GM19035 (cell line): ENCODE data around the gene RPL11.
"Not testable (repeated sequence)": the region's sequence is repeated elsewhere in the genome, so short reads cannot be mapped to it uniquely, and the experiment has no call there.

Experiments
- ATAC-seq: cut with Tn5 transposase; IDR thresholded peaks from one replicate; pipeline ENCODE4 v1.9.1; 2021; ENCODE audit not compliant: unreplicated experiment

Gene RPL11

GRCh38 chr1:23691499-23692307, at the start of gene RPL11:
RPL11 (plus strand) TSS chr1:23691806; CDS start chr1:23691824, 18 bp downstream.
- ATAC-seq, result peak; percentile 94

GRCh38 chr1:23643736-23644554, 47.7 kb upstream of the RPL11 start:
- ATAC-seq, result no peak

- no peak for ATAC-seq
These were observed 47.1 kb upstream of the RPL11 start for GRCh38 chr1:23644555-23644866.

DNA sequence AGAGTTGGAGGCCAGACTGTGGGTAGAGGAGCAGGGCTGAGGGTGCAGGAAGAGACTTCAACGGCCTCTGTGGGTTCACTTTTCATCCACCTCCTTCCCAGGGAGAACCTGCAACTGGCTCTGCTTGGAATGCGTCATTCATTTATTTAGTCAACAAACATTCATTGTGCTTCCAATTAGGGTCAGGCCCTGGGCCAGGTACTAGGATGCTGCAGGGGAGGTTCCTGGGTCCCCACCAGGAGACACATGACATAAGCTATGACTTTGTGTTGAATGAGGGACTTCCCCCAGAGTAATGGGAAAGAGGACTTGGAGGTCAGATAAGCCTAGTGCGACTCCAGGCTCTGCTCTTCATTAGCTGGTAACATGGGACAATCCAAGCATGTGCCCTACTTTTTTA, 46.3 kb upstream of the RPL11 start:
- ATAC-seq, result no peak

- ATAC-seq, result no peak
These were observed 45.5 kb upstream of the RPL11 start for GRCh38 chr1:23646091-23646490.

GRCh38 chr1:23646541-23646940, 45.1 kb upstream of the RPL11 start:
- ATAC-seq, result no peak

DNA sequence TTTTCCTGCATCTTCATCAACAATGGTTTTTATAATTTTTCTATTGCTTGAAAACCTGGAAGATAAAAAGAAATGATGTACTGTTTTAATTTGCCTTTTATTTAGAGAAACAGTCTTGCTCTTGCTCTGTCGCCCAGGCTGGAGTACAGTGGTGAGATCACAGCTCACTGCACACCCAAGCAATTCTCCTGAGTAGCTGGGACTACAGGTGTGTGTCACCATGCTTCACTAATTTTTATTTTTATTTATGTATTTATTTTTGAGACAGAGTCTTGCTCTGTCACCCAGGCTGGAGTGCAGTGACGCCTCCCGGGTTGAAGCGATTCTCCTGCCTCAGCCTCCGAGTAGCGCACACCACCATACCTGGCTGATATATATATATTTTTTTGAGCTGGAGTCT, 43.0 kb upstream of the RPL11 start:
- no peak for ATAC-seq

GRCh38 chr1:23649157-23649556, 42.4 kb upstream of the RPL11 start:
- not testable (repeated sequence) for ATAC-seq

GRCh38 chr1:23650344-23650990, 41.1 kb upstream of the RPL11 start:
- no peak for ATAC-seq

GRCh38 chr1:23651069-23651808, 40.4 kb upstream of the RPL11 start:
- no peak for ATAC-seq

DNA sequence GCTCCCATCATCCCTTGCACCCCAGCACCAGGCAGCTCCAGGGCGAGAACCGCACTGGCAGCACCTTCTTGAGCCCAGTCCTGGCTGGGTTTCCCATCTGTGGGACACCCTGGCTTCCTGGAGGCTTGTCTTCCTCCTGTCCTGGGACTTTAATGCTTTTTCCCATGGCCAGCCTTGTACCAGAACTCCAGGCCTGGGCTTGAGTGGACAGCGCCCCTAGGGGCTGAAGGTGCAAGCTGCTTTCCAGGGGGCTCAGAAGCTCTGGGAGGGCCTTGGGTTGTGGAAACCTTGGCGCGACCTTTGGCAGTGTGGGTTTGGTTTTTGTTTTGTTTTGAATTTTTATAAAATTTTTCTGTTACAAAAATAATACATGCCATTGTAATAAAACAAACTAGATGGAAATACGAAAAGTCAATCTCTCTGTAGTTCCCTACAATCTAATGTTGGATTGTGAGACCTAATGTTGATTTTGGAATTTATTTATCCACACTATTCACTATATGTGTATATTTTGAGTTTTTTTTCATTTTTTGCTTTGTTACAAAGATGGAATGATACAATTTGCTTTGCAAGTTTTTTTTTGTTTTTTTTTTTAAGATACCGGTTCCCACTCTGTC, 33.8 kb upstream of the RPL11 start:
- ATAC-seq, result no peak

GRCh38 chr1:23660671-23661070, 30.9 kb upstream of the RPL11 start:
- ATAC-seq, result no peak

DNA sequence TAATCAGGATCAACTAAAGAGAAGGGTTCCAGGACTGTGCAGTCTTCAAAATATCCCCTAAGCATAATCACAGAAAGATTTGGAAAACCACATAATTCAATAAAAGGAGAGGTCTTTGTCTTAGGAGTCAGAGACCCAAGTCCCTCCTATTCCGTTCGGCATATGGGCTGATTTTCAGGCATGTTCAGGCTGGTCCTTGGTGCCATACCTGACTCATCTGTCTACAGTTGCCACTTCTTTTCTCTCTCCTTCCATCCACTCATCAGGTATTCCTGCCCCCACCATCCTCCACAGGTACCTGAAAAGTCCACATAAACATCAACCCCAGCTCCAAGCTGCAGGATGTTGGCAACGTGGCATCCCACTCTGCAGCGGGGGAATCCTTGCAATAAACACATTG, 29.7 kb upstream of the RPL11 start:
- ATAC-seq, result no peak

GRCh38 chr1:23664837-23665795, 26.5 kb upstream of the RPL11 start:
- ATAC-seq, result no peak

- no peak for ATAC-seq
These were observed 24.2 kb upstream of the RPL11 start for GRCh38 chr1:23667411-23667810.

GRCh38 chr1:23670709-23671108, 20.9 kb upstream of the RPL11 start:
- ATAC-seq, result no peak

DNA sequence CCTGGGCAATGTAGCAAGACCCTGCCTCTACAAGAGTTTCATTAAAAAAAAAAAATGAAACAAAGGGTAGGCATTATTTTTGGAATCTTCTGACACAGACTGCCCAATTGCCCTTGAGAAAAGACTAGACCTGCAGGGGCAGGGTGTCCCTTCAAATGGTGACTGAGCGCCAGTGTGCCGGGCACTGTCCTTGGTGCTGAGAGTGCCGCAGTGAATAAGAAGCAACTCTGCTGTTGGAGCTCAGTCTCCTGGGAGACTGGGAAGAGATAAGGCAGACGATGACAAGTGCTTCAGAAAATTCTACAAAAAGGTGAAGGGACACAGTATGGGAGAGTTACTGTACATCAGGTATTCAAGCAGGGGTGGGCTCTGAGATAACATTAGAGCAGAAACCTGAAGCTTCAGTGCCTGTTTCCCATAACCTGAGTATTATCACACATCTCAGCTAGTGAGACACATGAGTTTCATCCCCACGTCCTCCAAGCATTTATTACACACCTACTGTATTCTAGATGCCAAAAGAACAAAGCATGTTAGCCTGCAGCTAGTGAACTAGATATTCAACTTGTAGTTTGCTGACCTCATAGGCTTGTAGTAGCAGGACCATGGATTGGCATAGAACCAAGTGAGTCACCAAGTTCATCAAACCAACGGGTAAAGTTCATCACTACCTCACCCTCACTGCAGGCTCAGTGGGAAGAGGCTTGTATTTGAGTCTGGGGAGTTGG, 18.4 kb upstream of the RPL11 start:
- ATAC-seq, result no peak

DNA sequence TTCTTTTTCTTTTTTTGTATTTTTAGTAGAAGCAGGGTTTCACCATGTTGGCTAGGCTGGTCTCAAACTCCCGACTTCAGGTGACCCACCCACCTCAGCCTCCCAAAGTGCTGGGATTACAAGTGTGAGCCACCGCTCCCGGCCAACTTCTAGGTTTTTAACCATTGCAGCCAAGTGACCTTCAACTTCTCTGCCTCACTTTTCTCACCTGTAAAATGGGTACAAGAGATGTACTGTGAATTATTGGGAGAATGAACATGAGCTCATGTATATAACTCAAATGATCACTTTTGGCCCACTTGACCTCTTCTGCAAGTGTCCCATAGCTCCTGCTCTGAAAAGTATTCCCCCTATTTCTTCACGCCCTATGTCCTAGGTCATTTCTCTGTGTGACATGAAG, 11.8 kb upstream of the RPL11 start:
- ATAC-seq, result no peak

DNA sequence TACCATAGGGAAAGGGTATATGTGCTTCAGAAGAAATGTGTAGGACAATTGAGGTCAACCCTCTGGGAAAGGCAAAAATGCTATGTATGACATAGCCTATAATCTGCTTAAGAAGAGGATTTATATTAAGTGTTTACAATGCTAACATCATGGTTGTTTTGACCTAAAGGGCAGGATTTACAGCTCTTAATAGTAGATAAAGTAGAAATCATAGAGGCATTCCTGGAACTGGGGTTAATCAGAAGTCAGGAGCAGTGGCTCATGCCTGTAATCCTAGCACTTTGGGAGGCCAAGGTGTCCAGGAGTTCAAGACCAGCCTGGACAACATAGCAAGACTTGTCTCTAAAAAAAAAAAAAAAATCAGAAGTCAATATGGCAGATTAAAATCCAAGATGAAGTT, 8.7 kb upstream of the RPL11 start:
- no peak for ATAC-seq
